Adrenal gland (tissue), 5 donors: ENCODE data around the gene CTU2.

ENCODE experiments used
- POLR2A ChIP-seq, 2 donors: fragments of 450-650 bp; IDR thresholded peaks; one replicate each; pipeline ENCODE4 v1.6.1; 2017; ENCODE audit warnings: antibody characterized with exemption in 2 of 2, mild to moderate bottlenecking in 2 of 2, moderate library complexity in 1 of 2
- TF ChIP-seq, protein P1 (sequence below), 6 experiments: fragments of 450-650 bp in 4 of 6; fragments of 200-600 bp in 2 of 6; sonication (generic) in 1 of 6; IDR thresholded peaks; 1 replicate in 5 of 6; 2 replicates in 1 of 6; pipeline versions ENCODE4 v1.5.1 to v1.8.0; 2016 to 2021; ENCODE audit warnings: antibody characterized with exemption in 6 of 6, mild to moderate bottlenecking in 2 of 6, moderate library complexity in 1 of 6
- donor health status: DM: no; HTN: no; CAD: no.

DNA sequence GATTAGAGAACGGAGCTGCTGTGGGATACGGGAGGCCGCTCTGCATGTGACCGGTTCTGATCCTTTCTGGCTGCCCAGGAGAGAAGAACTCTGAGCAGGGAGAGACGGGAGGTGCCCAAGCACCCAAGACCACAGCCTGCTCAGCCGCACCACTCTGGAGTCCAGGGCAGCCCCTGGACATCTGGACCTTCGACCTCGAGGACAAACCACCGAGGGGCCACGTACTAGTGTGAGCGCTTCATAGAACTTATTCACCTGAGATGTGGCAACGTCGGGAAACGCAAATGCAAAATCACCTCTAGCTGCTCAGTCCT, 6.0 kb upstream of the CTU2 start:
- TF ChIP-seq, protein P1, sequence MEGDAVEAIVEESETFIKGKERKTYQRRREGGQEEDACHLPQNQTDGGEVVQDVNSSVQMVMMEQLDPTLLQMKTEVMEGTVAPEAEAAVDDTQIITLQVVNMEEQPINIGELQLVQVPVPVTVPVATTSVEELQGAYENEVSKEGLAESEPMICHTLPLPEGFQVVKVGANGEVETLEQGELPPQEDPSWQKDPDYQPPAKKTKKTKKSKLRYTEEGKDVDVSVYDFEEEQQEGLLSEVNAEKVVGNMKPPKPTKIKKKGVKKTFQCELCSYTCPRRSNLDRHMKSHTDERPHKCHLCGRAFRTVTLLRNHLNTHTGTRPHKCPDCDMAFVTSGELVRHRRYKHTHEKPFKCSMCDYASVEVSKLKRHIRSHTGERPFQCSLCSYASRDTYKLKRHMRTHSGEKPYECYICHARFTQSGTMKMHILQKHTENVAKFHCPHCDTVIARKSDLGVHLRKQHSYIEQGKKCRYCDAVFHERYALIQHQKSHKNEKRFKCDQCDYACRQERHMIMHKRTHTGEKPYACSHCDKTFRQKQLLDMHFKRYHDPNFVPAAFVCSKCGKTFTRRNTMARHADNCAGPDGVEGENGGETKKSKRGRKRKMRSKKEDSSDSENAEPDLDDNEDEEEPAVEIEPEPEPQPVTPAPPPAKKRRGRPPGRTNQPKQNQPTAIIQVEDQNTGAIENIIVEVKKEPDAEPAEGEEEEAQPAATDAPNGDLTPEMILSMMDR (IDR thresholded peaks at IDR 0.05), result no peak
- no peak for TF ChIP-seq POLR2A (IDR thresholded peaks at IDR 0.05)
